Thyroid gland (tissue), 4 donors: ENCODE data around the gene NPTN. TPM values are rescaled to one million over a fixed set of nuclear protein-coding genes. Genes with fewer than 3 reads are reported as not detected.
A peak's percentile ranks its signal among the peaks of the same experiment; 100 is the strongest.

ENCODE experiments used
- DNase-seq, 2 donors: peaks; one replicate each; pipeline ENCODE4 v3.0.0-alpha.2; 2019
- H3K27ac ChIP-seq, 3 donors: fragments of 200-600 bp; sonication (generic); 1 replicate in 2 of 3; 2 replicates in 1 of 3; pipeline ENCODE4 v1.5.1; 2016 to 2019; ENCODE audit warnings: mild to moderate bottlenecking in 1 of 3, moderate library complexity in 1 of 3
- H3K27me3 ChIP-seq: fragments of 200-600 bp; sonication (generic); one replicate; pipeline ENCODE4 v1.5.1; 2019
- H3K36me3 ChIP-seq, 2 donors: fragments of 200-600 bp; sonication (generic); one replicate each; pipeline ENCODE4 v1.5.1; 2016 to 2019
- H3K4me1 ChIP-seq, 2 donors: fragments of 200-600 bp; sonication (generic); one replicate each; pipeline ENCODE4 v1.5.1; 2017 to 2019
- H3K4me3 ChIP-seq, 3 donors: fragments of 200-600 bp; sonication (generic); replicated peaks in 1 of 3; 1 replicate in 2 of 3; 2 replicates in 1 of 3; pipeline ENCODE4 v1.5.1; 2016; ENCODE audit warnings: mild to moderate bottlenecking in 1 of 3
- H3K9me3 ChIP-seq: fragments of 200-600 bp; sonication (generic); one replicate; pipeline ENCODE4 v1.5.1; 2017
- CTCF ChIP-seq, 6 experiments: fragments of 200-600 bp in 3 of 6; fragments of 450-650 bp in 3 of 6; sonication (generic) in 3 of 6; IDR thresholded peaks; one replicate each; pipeline ENCODE4 v1.5.1; 2016 to 2019; ENCODE audit warnings: antibody characterized with exemption in 6 of 6, mild to moderate bottlenecking in 2 of 6, inconsistent platforms in 1 of 6, moderate library complexity in 1 of 6
- POLR2A ChIP-seq, 2 donors: fragments of 450-650 bp; IDR thresholded peaks; one replicate each; pipeline ENCODE4 v1.6.1; 2017; ENCODE audit warnings: antibody characterized with exemption in 2 of 2, mild to moderate bottlenecking in 2 of 2, moderate library complexity in 1 of 2
- WGBS, 2 donors: methylation state at CpG; one replicate each; pipeline ENCODE4 v1.1.5; 2017; 5-methylcytosine and 5-hydroxymethylcytosine counted together
- intact Hi-C: fragments of 100-400 bp; cut with DNase I; formaldehyde crosslinking; loops from one replicate; pipeline ENCODE4 v1.15.1; 2023
- total RNA-seq, 4 donors: library from RNA; depleted of rRNA; stranded (reverse); fragments of >200 nt; gene quantifications; one replicate each; pipeline ENCODE4 v1.2.3, GENCODE V29; 2016

NPTN gene
- total RNA-seq = 100 to 1,000 TPM in 3 of 4 donors, 10 to 100 TPM in 1; 86.7 to 134 (median 124) TPM

GRCh38 chr15:73633111-73633990, at the start of gene NPTN:
Gene NPTN (minus strand): TSS chr15:73633389. CDS start chr15:73633215, 174 bp downstream.
- intact Hi-C loops = no loop called here
- Histone ChIP-seq H3K27ac (peak within 1 kb of the TSS; percentile 85 to 95 (median 92)), H3K36me3 (no peaks in the 10 kb centered on the region), H3K27me3 (no peaks in the 10 kb centered on the region), H3K4me3 (peak within 1 kb of the TSS in 2 of 3 donors; percentile 43 to 95), H3K9me3 (no peaks in the 10 kb centered on the region), H3K4me1 (peaks cover 32 to 38% of the 10 kb centered on the region in 2 donors)
- DNase-seq = peak; percentile 98 to 99
- 3 to 8% methylated on average over 15 to 39 of the region's 62 CpGs for whole genome bisulfite sequencing, 2 donors
- TF ChIP-seq POLR2A (IDR thresholded peaks at IDR 0.05) = peak in 1 of 2 donors; percentile 83
- TF ChIP-seq CTCF (IDR thresholded peaks at IDR 0.05) = no peak

GRCh38 chr15:73682600-73683090, 49.5 kb upstream of the NPTN start:
- no peaks in the 10 kb centered on the region for H3K36me3 ChIP-seq
- H3K4me1 ChIP-seq = peaks cover 7 to 26% of the 10 kb centered on the region in 2 donors
- H3K27me3 ChIP-seq = no peaks in the 10 kb centered on the region
- no peak overlapping the region for H3K27ac ChIP-seq
- no peak overlapping the region for H3K4me3 ChIP-seq
- H3K9me3 ChIP-seq = no peaks in the 10 kb centered on the region
- intact Hi-C loops = no loop called here
- no peak for DNase-seq
- 87 to 92% methylated on average over 14 of the region's 14 CpGs for WGBS, 2 donors
- TF ChIP-seq CTCF (IDR thresholded peaks at IDR 0.05) (no peak), POLR2A (IDR thresholded peaks at IDR 0.05) (no peak)

- Histone ChIP-seq H3K4me3 (no peak overlapping the region), H3K27me3 (no peaks in the 10 kb centered on the region), H3K4me1 (peaks cover 10 to 20% of the 10 kb centered on the region in 2 donors), H3K27ac (no peak overlapping the region), H3K9me3 (no peaks in the 10 kb centered on the region), H3K36me3 (no peaks in the 10 kb centered on the region)
- no peak for DNase-seq
- TF ChIP-seq POLR2A (IDR thresholded peaks at IDR 0.05) = no peak
- TF ChIP-seq CTCF (IDR thresholded peaks at IDR 0.05) = no peak
- WGBS, 2 donors = 62 to 82% methylated on average over 3 of the region's 3 CpGs
- intact Hi-C loops = no loop called here
Observed at GRCh38 chr15:73681856-73682599, 48.8 kb upstream of the NPTN start.

- Histone ChIP-seq H3K9me3 (no peaks in the 10 kb centered on the region), H3K27ac (no peak overlapping the region), H3K27me3 (no peaks in the 10 kb centered on the region), H3K4me1 (peaks cover 10 to 12% of the 10 kb centered on the region in 2 donors), H3K4me3 (no peak overlapping the region), H3K36me3 (no peaks in the 10 kb centered on the region)
- TF ChIP-seq CTCF (IDR thresholded peaks at IDR 0.05) = no peak
- TF ChIP-seq POLR2A (IDR thresholded peaks at IDR 0.05) = no peak
- intact Hi-C loops = no loop called here
- 70% methylated on average over 3 of the region's 3 CpGs for WGBS, 2 donors
- no peak for DNase-seq
Observed at GRCh38 chr15:73681063-73681462, 47.9 kb upstream of the NPTN start.
